Measurements from ENCODE around the gene TREML4. TPM values are rescaled to one million over a fixed set of nuclear protein-coding genes. Genes with fewer than 3 reads are reported as not detected.

Gene TREML4
- total and polyA plus RNA-seq, 2 of the 4 experiments (the other 2 are of a cell fraction): not detected

GRCh38 chr6:41255110-41255509 lies 27.0 kb downstream of the TREML4 start:
- no peaks in the 10 kb centered on the region for H3K27me3 ChIP-seq (ENCODE audit: control insufficient read depth, insufficient read depth, low read length)
- no peak overlapping the region for H3K23ac ChIP-seq (ENCODE audit: low read depth, low read length)
- H2AK5ac ChIP-seq (ENCODE audit: low read depth, low read length): no peak overlapping the region
- H4K20me1 ChIP-seq (ENCODE audit: insufficient read depth, low read length): no peaks in the 10 kb centered on the region
- no peak overlapping the region for H2BK5ac ChIP-seq (ENCODE audit: low read depth, low read length, poor library complexity, severe bottlenecking)
- H3K27ac ChIP-seq (ENCODE audit: insufficient read depth, low read length): no peak overlapping the region
- no peak overlapping the region for H2BK120ac ChIP-seq (ENCODE audit: low read depth, low read length)
- H3K18ac ChIP-seq (ENCODE audit: low read depth, low read length): no peak overlapping the region
- ATAC-seq (ENCODE audit: low read depth): no peak
- no peak overlapping the region for H4K5ac ChIP-seq (ENCODE audit: low read depth, low read length)
- dilution Hi-C loops (cut with HindIII; ENCODE audit: low sequenced_read_pairs, unreplicated experiment) (no loop called here), intact Hi-C loops (cut with micrococcal nuclease) (no loop called here), in situ Hi-C loops (cut with MboI; ENCODE audit: low sequenced_read_pairs) (no loop called here)
- H3K56ac ChIP-seq (ENCODE audit: extremely low read depth, insufficient read depth, low read length): no peak overlapping the region
- no peak overlapping the region for H2AK9ac ChIP-seq (replicated peaks; ENCODE audit: low read depth, low read length, poor library complexity)
- H3K9me3 ChIP-seq (ENCODE audit: control insufficient read depth, insufficient read depth, low read length): no peaks in the 10 kb centered on the region
- no peak overlapping the region for H3K4me3 ChIP-seq (ENCODE audit: insufficient read depth, low read depth, low read length)
- H3K79me1 ChIP-seq (ENCODE audit: low read depth in 1 of 2, low read length in 2 of 2): no peaks in the 10 kb centered on the region
- TF ChIP-seq NFE2L2 (IDR thresholded peaks at IDR 0.05; ENCODE audit: low read depth, low read length) (no peak), CHD1 (IDR thresholded peaks at IDR 0.05; ENCODE audit: low read depth, low read length) (no peak), POLR2A (IDR thresholded peaks at IDR 0.05; ENCODE audit: low read depth, low read length) (no peak), RAD21 (IDR thresholded peaks at IDR 0.05; ENCODE audit: low read length) (no peak), MAZ (IDR thresholded peaks at IDR 0.05; ENCODE audit: borderline replicate concordance, low read depth, low read length) (no peak), RCOR1 (IDR thresholded peaks at IDR 0.05; ENCODE audit: insufficient replicate concordance, low read length) (no peak)
- no peak overlapping the region for H2BK15ac ChIP-seq (ENCODE audit: low read depth, low read length)
- no peak overlapping the region for H2AFZ ChIP-seq (replicated peaks; ENCODE audit: low read length, poor library complexity)
- no peaks in the 10 kb centered on the region for H3K4me1 ChIP-seq (ENCODE audit: control insufficient read depth, insufficient read depth, low read length)
- no peak overlapping the region for H3K4ac ChIP-seq (ENCODE audit: low read depth, low read length)
- CTCF ChIA-PET: no interaction called here
- H3K14ac ChIP-seq (replicated peaks; ENCODE audit: low read depth, low read length): no peak overlapping the region
- no TSS peak for BruUV-seq (replicated peaks)
- H3K36me3 ChIP-seq (ENCODE audit: control insufficient read depth, insufficient read depth, low read length): no peaks in the 10 kb centered on the region
- no peak overlapping the region for H2BK20ac ChIP-seq (ENCODE audit: low read depth, low read length)
- no peak for DNase-seq
- POLR2A ChIA-PET (ENCODE audit: unreplicated experiment): no interaction called here
- H3K9me1 ChIP-seq (ENCODE audit: insufficient read depth, low read length): no peaks in the 10 kb centered on the region
- H4K8ac ChIP-seq (ENCODE audit: low read depth in 2 of 2, low read length in 2 of 2): no peak overlapping the region
- no peak overlapping the region for H4K91ac ChIP-seq (ENCODE audit: insufficient read depth, low read depth, low read length)
- H3K4me2 ChIP-seq (ENCODE audit: low read depth, low read length): no peak overlapping the region
- no peak overlapping the region for H3K9ac ChIP-seq (ENCODE audit: low read depth, low read length)
